ENCODE measurements around the gene FTSJ1.

GRCh38 chrX:48497871-48498270 lies 21.9 kb downstream of the FTSJ1 start:
- TF ChIP-seq YY1 (IDR thresholded peaks at IDR 0.05; ENCODE audit: insufficient read depth, insufficient read length) (no peak), ZNF274 (IDR thresholded peaks at IDR 0.05; ENCODE audit: low read depth, low read length) (no peak), SUZ12 (IDR thresholded peaks at IDR 0.05; ENCODE audit: extremely low read depth, insufficient read depth, insufficient read length) (no peak)

All from NT2/D1 (cell line).